Neuronal stem cell (in vitro differentiated cells): ENCODE results near the gene MYOC.

Experiments used
- DNase-seq: peaks from one replicate; pipeline ENCODE4 v3.0.0-alpha.2; 2013; ENCODE audit warnings: low spot score
- H2AFZ ChIP-seq: one replicate; pipeline ENCODE4 v1.6.1; 2013; ENCODE audit warnings: mild to moderate bottlenecking, low read length, inconsistent platforms
- H2AK5ac ChIP-seq: 2 replicates; pipeline ENCODE4 v1.6.1; 2013; ENCODE audit warnings: low read depth, mild to moderate bottlenecking, inconsistent platforms, low read length, moderate library complexity, mixed read lengths
- H2BK120ac ChIP-seq: 2 replicates; pipeline ENCODE4 v1.6.1; 2013; ENCODE audit warnings: low read depth, mild to moderate bottlenecking, inconsistent platforms, low read length, moderate library complexity, mixed read lengths
- H2BK12ac ChIP-seq: one replicate; pipeline ENCODE4 v1.6.1; 2013; ENCODE audit warnings: low read length, inconsistent platforms
- H2BK15ac ChIP-seq: 2 replicates; pipeline ENCODE4 v1.6.1; 2013; ENCODE audit warnings: mild to moderate bottlenecking, low read length, inconsistent platforms, mixed read lengths
- H2BK5ac ChIP-seq: one replicate; pipeline ENCODE4 v1.6.1; 2013; ENCODE audit warnings: inconsistent platforms, mild to moderate bottlenecking, low read length, moderate library complexity
- H3K14ac ChIP-seq: one replicate; pipeline ENCODE4 v1.6.1; 2013; ENCODE audit warnings: low read length, inconsistent platforms
- H3K18ac ChIP-seq: 2 replicates; pipeline ENCODE4 v1.6.1; 2013; ENCODE audit warnings: low read length, inconsistent platforms
- H3K23ac ChIP-seq: 2 replicates; pipeline ENCODE4 v1.6.1; 2013; ENCODE audit warnings: low read depth, mild to moderate bottlenecking, mixed read lengths, low read length, inconsistent platforms; ENCODE audit not compliant: poor library complexity
- H3K27ac ChIP-seq: replicated peaks from 3 replicates; pipeline ENCODE4 v1.5.1; 2013; ENCODE audit warnings: low read length, inconsistent platforms
- H3K27me3 ChIP-seq, 3 experiments: 2 replicates each; pipeline ENCODE4 v1.6.1; 2013; ENCODE audit warnings: low read length in 3 of 3, mild to moderate bottlenecking in 2 of 3, inconsistent platforms in 1 of 3, low read depth in 1 of 3, mixed read lengths in 1 of 3, moderate library complexity in 1 of 3; ENCODE audit not compliant: control insufficient read depth in 3 of 3, insufficient read depth in 3 of 3
- H3K36me3 ChIP-seq, 2 donors: replicated peaks in 1 of 2; 2 replicates each; pipeline ENCODE4 v1.6.1; 2013; ENCODE audit warnings: low read length in 2 of 2; ENCODE audit not compliant: control insufficient read depth in 2 of 2, insufficient read depth in 2 of 2
- H3K4ac ChIP-seq: 2 replicates; pipeline ENCODE4 v1.6.1; 2013; ENCODE audit warnings: inconsistent platforms, mild to moderate bottlenecking, low read length, moderate library complexity
- H3K4me1 ChIP-seq, 2 donors: 1 replicate in 1 of 2; 2 replicates in 1 of 2; pipeline ENCODE4 v1.6.1; 2013; ENCODE audit warnings: low read length in 2 of 2, low read depth in 1 of 2; ENCODE audit not compliant: control insufficient read depth in 2 of 2, insufficient read depth in 1 of 2
- H3K4me2 ChIP-seq: one replicate; pipeline ENCODE4 v1.6.1; 2013; ENCODE audit warnings: mild to moderate bottlenecking, low read length, inconsistent platforms; ENCODE audit not compliant: insufficient read depth, poor library complexity, severe bottlenecking
- H3K4me3 ChIP-seq, 2 donors: 2 replicates each; pipeline ENCODE4 v1.5.1; 2013; ENCODE audit warnings: low read length in 2 of 2, mild to moderate bottlenecking in 2 of 2, inconsistent platforms in 1 of 2, moderate library complexity in 1 of 2
- H3K79me1 ChIP-seq: one replicate; pipeline ENCODE4 v1.6.1; 2013; ENCODE audit warnings: low read depth, mild to moderate bottlenecking, inconsistent platforms, low read length, moderate library complexity
- H3K9ac ChIP-seq: one replicate; pipeline ENCODE4 v1.6.1; 2013; ENCODE audit warnings: mild to moderate bottlenecking, low read depth, low read length, inconsistent platforms; ENCODE audit not compliant: poor library complexity
- H3K9me3 ChIP-seq, 2 donors: replicated peaks in 1 of 2; 2 replicates each; pipeline versions ENCODE3 to v1.6.1; 2013; ENCODE audit warnings: low read length in 2 of 2, mild to moderate bottlenecking in 2 of 2, inconsistent platforms in 1 of 2, low read depth in 1 of 2, mixed read lengths in 1 of 2, moderate library complexity in 1 of 2; ENCODE audit not compliant: control insufficient read depth in 2 of 2, insufficient read depth in 1 of 2
- H4K8ac ChIP-seq: one replicate; pipeline ENCODE4 v1.6.1; 2013; ENCODE audit warnings: low read depth, mild to moderate bottlenecking, inconsistent platforms, low read length, moderate library complexity
- H4K91ac ChIP-seq: one replicate; pipeline ENCODE4 v1.6.1; 2013; ENCODE audit warnings: low read length, low read depth, mild to moderate bottlenecking, inconsistent platforms; ENCODE audit not compliant: poor library complexity
- WGBS, 2 donors: extraction: QIAGEN DNeasy Blood & Tissue Kit; methylation state at CpG; one replicate each; pipeline ENCODE4 v1.1.7; 2013; ENCODE audit warnings: missing lambda C conversion rate in 2 of 2, mixed read lengths in 1 of 2; ENCODE audit not compliant: insufficient read length in 2 of 2, insufficient replicate concordance in 1 of 2; ENCODE audit errors: extremely low coverage in 2 of 2; 5-methylcytosine and 5-hydroxymethylcytosine counted together

The MYOC gene

GRCh38 chr1:171655746-171656116 lies 3.2 kb upstream of the MYOC start:
- Histone ChIP-seq H3K79me1 (no peaks in the 10 kb centered on the region), H3K23ac (no peak overlapping the region), H2BK12ac (no peak overlapping the region), H3K4me1 (peaks cover 0 to 4% of the 10 kb centered on the region in 2 donors), H3K27me3 (peaks cover 0 to 11% (median 0%) of the 10 kb centered on the region in 3 experiments), H3K18ac (no peak overlapping the region), H4K8ac (no peak overlapping the region), H2BK5ac (no peak overlapping the region), H3K36me3 (no peaks in the 10 kb centered on the region), H3K14ac (no peak overlapping the region), H3K9me3 (no peaks in the 10 kb centered on the region), H3K27ac (no peak overlapping the region), H4K91ac (no peak overlapping the region), H3K4me2 (no peak overlapping the region), H2BK15ac (no peak overlapping the region), H3K4me3 (no peak overlapping the region), H2BK120ac (no peak overlapping the region), H2AFZ (peak overlapping the region; percentile 74), H3K9ac (no peak overlapping the region), H2AK5ac (no peak overlapping the region), H3K4ac (no peak overlapping the region)
- WGBS, 2 donors: no CpG with 5 or more reads among the region's 6 CpGs
- no peak for DNase-seq

- no peak overlapping the region for H3K4me3 ChIP-seq
- no peaks in the 10 kb centered on the region for H3K79me1 ChIP-seq
- DNase-seq: no peak
- no peak overlapping the region for H2BK120ac ChIP-seq
- H3K14ac ChIP-seq: no peak overlapping the region
- H3K36me3 ChIP-seq: no peaks in the 10 kb centered on the region
- H3K23ac ChIP-seq: no peak overlapping the region
- H3K27ac ChIP-seq: no peak overlapping the region
- H3K18ac ChIP-seq: peak overlapping the region; percentile 8
- H2BK5ac ChIP-seq: no peak overlapping the region
- H2AFZ ChIP-seq: peak overlapping the region; percentile 74
- peaks cover 0 to 4% of the 10 kb centered on the region in 2 donors for H3K4me1 ChIP-seq
- H2AK5ac ChIP-seq: no peak overlapping the region
- H3K4me2 ChIP-seq: no peak overlapping the region
- no peak overlapping the region for H3K9ac ChIP-seq
- H4K8ac ChIP-seq: no peak overlapping the region
- no peak overlapping the region for H2BK12ac ChIP-seq
- H3K27me3 ChIP-seq: peaks cover 0 to 15% (median 0%) of the 10 kb centered on the region in 3 experiments
- no peak overlapping the region for H2BK15ac ChIP-seq
- H3K4ac ChIP-seq: no peak overlapping the region
- WGBS, 2 donors: no CpG with 5 or more reads among the region's 24 CpGs
- no peaks in the 10 kb centered on the region for H3K9me3 ChIP-seq
- no peak overlapping the region for H4K91ac ChIP-seq
Measured at GRCh38 chr1:171654942-171655745, 2.7 kb upstream of the MYOC start.

- no peak overlapping the region for H3K18ac ChIP-seq
- no peak overlapping the region for H3K4me3 ChIP-seq
- H3K14ac ChIP-seq: no peak overlapping the region
- H3K4me2 ChIP-seq: no peak overlapping the region
- H3K27me3 ChIP-seq: peaks cover 0 to 15% (median 0%) of the 10 kb centered on the region in 3 experiments
- H3K4ac ChIP-seq: no peak overlapping the region
- no peak overlapping the region for H2BK12ac ChIP-seq
- WGBS, 2 donors: no CpG with 5 or more reads among the region's 8 CpGs
- H2AK5ac ChIP-seq: no peak overlapping the region
- H3K36me3 ChIP-seq: no peaks in the 10 kb centered on the region
- H2BK120ac ChIP-seq: no peak overlapping the region
- peak overlapping the region; percentile 74 for H2AFZ ChIP-seq
- no peaks in the 10 kb centered on the region for H3K9me3 ChIP-seq
- DNase-seq: no peak
- H3K27ac ChIP-seq: no peak overlapping the region
- no peak overlapping the region for H2BK5ac ChIP-seq
- no peaks in the 10 kb centered on the region for H3K79me1 ChIP-seq
- no peak overlapping the region for H4K8ac ChIP-seq
- no peak overlapping the region for H4K91ac ChIP-seq
- H3K4me1 ChIP-seq: peaks cover 0 to 4% of the 10 kb centered on the region in 2 donors
- no peak overlapping the region for H3K23ac ChIP-seq
- no peak overlapping the region for H3K9ac ChIP-seq
- no peak overlapping the region for H2BK15ac ChIP-seq
Measured at GRCh38 chr1:171654201-171654941, 1.9 kb upstream of the MYOC start.

- no peak overlapping the region for H3K18ac ChIP-seq
- no peaks in the 10 kb centered on the region for H3K36me3 ChIP-seq
- WGBS, 2 donors: no CpG with 5 or more reads among the region's 1 CpG
- H4K91ac ChIP-seq: no peak overlapping the region
- H2BK5ac ChIP-seq: no peak overlapping the region
- H4K8ac ChIP-seq: no peak overlapping the region
- no peak overlapping the region for H2BK15ac ChIP-seq
- H3K79me1 ChIP-seq: no peaks in the 10 kb centered on the region
- peaks cover 0 to 15% (median 0%) of the 10 kb centered on the region in 3 experiments for H3K27me3 ChIP-seq
- H3K4ac ChIP-seq: no peak overlapping the region
- H3K4me1 ChIP-seq: peaks cover 0 to 4% of the 10 kb centered on the region in 2 donors
- H3K9me3 ChIP-seq: no peaks in the 10 kb centered on the region
- H3K23ac ChIP-seq: no peak overlapping the region
- no peak overlapping the region for H3K4me2 ChIP-seq
- H3K4me3 ChIP-seq: no peak overlapping the region
- no peak for DNase-seq
- H2BK12ac ChIP-seq: no peak overlapping the region
- H3K27ac ChIP-seq: no peak overlapping the region
- H3K14ac ChIP-seq: no peak overlapping the region
- no peak overlapping the region for H2AK5ac ChIP-seq
- H3K9ac ChIP-seq: no peak overlapping the region
- H2AFZ ChIP-seq: peak overlapping the region; percentile 74
- H2BK120ac ChIP-seq: no peak overlapping the region
Measured at GRCh38 chr1:171653796-171654195, 1.3 kb upstream of the MYOC start.
